Adrenal gland (tissue), 12 donors: ENCODE measurements around the gene NAPG. TPM values are rescaled to one million over a fixed set of nuclear protein-coding genes. Genes with fewer than 3 reads are reported as not detected.

Source experiments
- DNase-seq, 7 donors: peaks; one replicate each; pipeline ENCODE4 v3.0.0-alpha.2; 2019 to 2020
- H3K27ac ChIP-seq, 5 donors: fragments of 200-600 bp; sonication (generic) in 4 of 5; 1 replicate in 3 of 5; 2 replicates in 2 of 5; pipeline versions ENCODE4 v1.5.1 to v1.8.0; 2016 to 2020; ENCODE audit warnings: mild to moderate bottlenecking in 1 of 5
- H3K27me3 ChIP-seq: fragments of 200-600 bp; 2 replicates; pipeline ENCODE4 v1.8.0; 2021
- H3K36me3 ChIP-seq, 2 donors: fragments of 200-600 bp; replicated peaks in 1 of 2; 1 replicate in 1 of 2; 2 replicates in 1 of 2; pipeline versions ENCODE4 v1.5.1 to v1.8.0; 2018 to 2022
- H3K4me1 ChIP-seq, 2 donors: fragments of 200-600 bp; replicated peaks in 1 of 2; 1 replicate in 1 of 2; 2 replicates in 1 of 2; pipeline versions ENCODE4 v1.5.1 to v1.8.0; 2018 to 2021
- H3K4me3 ChIP-seq, 4 donors: fragments of 200-600 bp; sonication (generic) in 3 of 4; one replicate each; pipeline ENCODE4 v1.5.1; 2016 to 2018
- H3K9me3 ChIP-seq, 3 donors: fragments of 200-600 bp; sonication (generic) in 1 of 3; replicated peaks in 1 of 3; 1 replicate in 2 of 3; 2 replicates in 1 of 3; pipeline versions ENCODE4 v1.5.1 to v1.8.0; 2016 to 2021
- POLR2A ChIP-seq, 2 donors: fragments of 450-650 bp; IDR thresholded peaks; one replicate each; pipeline ENCODE4 v1.6.1; 2017; ENCODE audit warnings: antibody characterized with exemption in 2 of 2, mild to moderate bottlenecking in 2 of 2, moderate library complexity in 1 of 2
- WGBS, 4 donors: extraction: QIAGEN DNeasy Blood & Tissue Kit in 2 of 4; methylation state at CpG; one replicate each; pipeline versions ENCODE4 v1.1.5 to v1.1.7; 2013 to 2017; 5-methylcytosine and 5-hydroxymethylcytosine counted together
- intact Hi-C, 2 donors: fragments of 100-400 bp; cut with DNase I; formaldehyde crosslinking; loops; one replicate each; pipeline versions ENCODE4 v1.14.1 to v1.15.0; 2022 to 2023
- polyA plus RNA-seq, 3 donors: library from polyadenylated mRNA; stranded (reverse); fragments of 200-250 nt in 2 of 3; fragments of 350-450 nt in 1 of 3; fragmentation: Illumina TruSeq in 1 of 3; extraction: RNeasy Lipid Tissue Mini Kit (QIAGEN cat#74804) in 1 of 3; gene quantifications; one replicate each; pipeline ENCODE4 v1.2.3, GENCODE V29; 2013 to 2014
- total RNA-seq, 9 donors: library from RNA; depleted of rRNA in 4 of 9; stranded (reverse); fragments of >200 nt in 4 of 9; fragments of 120-200 nt in 1 of 9; fragmentation: NEBNext Ultra II Directional in 1 of 9; extraction: Animal tissue kit (Norgen Biotek cat#: 25700) in 1 of 9; gene quantifications; one replicate each; pipeline versions ENCODE4 v1.1.0 to v1.2.4, GENCODE V29; 2013 to 2023
- TF ChIP-seq, protein P1 (sequence below), 6 experiments: fragments of 450-650 bp in 4 of 6; fragments of 200-600 bp in 2 of 6; sonication (generic) in 1 of 6; IDR thresholded peaks; 1 replicate in 5 of 6; 2 replicates in 1 of 6; pipeline versions ENCODE4 v1.5.1 to v1.8.0; 2016 to 2021; ENCODE audit warnings: antibody characterized with exemption in 6 of 6, mild to moderate bottlenecking in 2 of 6, moderate library complexity in 1 of 6
- donor health status: healthy with polysubstance abuse.
- donor health status: Bipolar disorder and iron deficiency.
- donor health status: DM: yes; HTN: yes; CAD: no.
- donor health status: DM: no; HTN: no; CAD: no.
- donor health status: DM: no; HTN: no; CAD: no.
- donor health status: DM: yes; HTN: yes; CAD: no.

Gene NAPG
- total and polyA plus RNA-seq, 12 donors = 17.0 to 63.9 (median 41.4) TPM

DNA sequence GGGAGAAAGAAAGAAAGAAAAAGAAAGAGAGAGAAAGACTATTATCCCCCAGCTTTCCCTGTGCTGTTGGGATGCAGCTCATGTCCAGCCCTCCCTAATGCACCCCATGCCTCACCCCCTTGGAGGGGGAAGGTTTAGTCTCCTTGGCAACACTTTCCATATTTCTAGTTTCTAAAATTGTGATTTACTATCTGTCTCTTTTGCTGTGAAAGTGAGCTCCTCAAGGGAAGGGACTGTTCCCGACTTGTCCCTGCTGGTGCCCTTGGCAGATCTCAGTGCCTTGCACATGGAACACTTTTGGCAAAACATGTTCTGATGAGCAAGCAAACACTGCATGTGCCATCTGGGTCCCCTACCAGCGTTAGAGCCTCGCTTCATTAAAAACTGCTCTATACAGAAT, 11.7 kb upstream of the NAPG start:
- H3K4me1 ChIP-seq = peaks cover 0 to 19% of the 10 kb centered on the region in 2 donors
- no peaks in the 10 kb centered on the region for H3K27me3 ChIP-seq
- H3K27ac ChIP-seq = no peak overlapping the region
- H3K4me3 ChIP-seq = no peak overlapping the region
- no peaks in the 10 kb centered on the region for H3K36me3 ChIP-seq
- TF ChIP-seq POLR2A (IDR thresholded peaks at IDR 0.05) = no peak
- TF ChIP-seq, protein P1, sequence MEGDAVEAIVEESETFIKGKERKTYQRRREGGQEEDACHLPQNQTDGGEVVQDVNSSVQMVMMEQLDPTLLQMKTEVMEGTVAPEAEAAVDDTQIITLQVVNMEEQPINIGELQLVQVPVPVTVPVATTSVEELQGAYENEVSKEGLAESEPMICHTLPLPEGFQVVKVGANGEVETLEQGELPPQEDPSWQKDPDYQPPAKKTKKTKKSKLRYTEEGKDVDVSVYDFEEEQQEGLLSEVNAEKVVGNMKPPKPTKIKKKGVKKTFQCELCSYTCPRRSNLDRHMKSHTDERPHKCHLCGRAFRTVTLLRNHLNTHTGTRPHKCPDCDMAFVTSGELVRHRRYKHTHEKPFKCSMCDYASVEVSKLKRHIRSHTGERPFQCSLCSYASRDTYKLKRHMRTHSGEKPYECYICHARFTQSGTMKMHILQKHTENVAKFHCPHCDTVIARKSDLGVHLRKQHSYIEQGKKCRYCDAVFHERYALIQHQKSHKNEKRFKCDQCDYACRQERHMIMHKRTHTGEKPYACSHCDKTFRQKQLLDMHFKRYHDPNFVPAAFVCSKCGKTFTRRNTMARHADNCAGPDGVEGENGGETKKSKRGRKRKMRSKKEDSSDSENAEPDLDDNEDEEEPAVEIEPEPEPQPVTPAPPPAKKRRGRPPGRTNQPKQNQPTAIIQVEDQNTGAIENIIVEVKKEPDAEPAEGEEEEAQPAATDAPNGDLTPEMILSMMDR (IDR thresholded peaks at IDR 0.05) = no peak
- 30 to 38% (median 31%) methylated on average over 2 to 3 of the region's 3 CpGs for WGBS, 4 donors
- no peaks in the 10 kb centered on the region for H3K9me3 ChIP-seq
- intact Hi-C loops = no loop called here
- DNase-seq = no peak

DNA sequence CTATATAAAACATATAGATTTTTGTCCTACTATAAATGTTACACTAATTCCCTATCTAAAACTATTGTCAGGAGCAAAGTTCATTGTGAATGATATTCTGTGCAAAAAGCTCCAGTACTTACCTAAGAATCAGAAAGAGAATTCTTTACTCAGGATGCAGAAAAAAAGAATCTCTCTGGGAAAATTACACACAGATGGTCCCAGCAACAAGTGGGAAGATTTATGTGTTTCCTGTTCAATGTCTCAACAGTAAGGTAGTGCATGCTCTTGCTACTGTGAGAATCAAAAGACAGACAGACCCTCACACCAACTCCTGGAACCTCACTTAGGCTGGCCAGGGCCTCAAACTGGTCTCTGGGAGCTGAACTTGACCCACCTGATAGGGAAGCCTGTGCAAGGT, 11.2 kb upstream of the NAPG start:
- H3K27ac ChIP-seq = no peak overlapping the region
- intact Hi-C loops = no loop called here
- H3K4me1 ChIP-seq = peaks cover 0 to 24% of the 10 kb centered on the region in 2 donors
- TF ChIP-seq, protein P1 (IDR thresholded peaks at IDR 0.05) = no peak
- TF ChIP-seq POLR2A (IDR thresholded peaks at IDR 0.05) = no peak
- no peaks in the 10 kb centered on the region for H3K9me3 ChIP-seq
- DNase-seq = no peak
- H3K27me3 ChIP-seq = no peaks in the 10 kb centered on the region
- H3K36me3 ChIP-seq = no peaks in the 10 kb centered on the region
- no peak overlapping the region for H3K4me3 ChIP-seq

DNA sequence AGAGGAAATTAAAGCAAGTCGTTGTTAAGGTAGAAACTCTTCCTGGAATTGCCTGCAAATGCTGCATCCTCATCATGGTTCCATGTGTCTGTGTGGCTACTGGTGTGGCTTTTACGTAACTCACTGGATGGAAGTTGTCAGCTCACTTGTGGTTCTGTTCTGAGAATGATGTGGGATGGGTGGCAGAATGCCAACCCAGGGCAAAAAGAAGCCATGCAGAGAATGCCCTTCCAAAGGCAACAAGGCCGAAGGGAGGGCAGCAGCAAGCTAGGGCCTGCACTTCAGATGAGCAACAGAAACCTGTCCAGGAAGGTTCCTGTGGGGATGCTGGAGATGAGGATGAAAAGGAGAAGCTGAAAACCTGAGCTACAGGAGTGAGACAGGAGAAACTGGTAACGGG, 10.4 kb upstream of the NAPG start:
- H3K36me3 ChIP-seq = no peaks in the 10 kb centered on the region
- no peaks in the 10 kb centered on the region for H3K9me3 ChIP-seq
- WGBS, 4 donors = 58 to 77% (median 69%) methylated on average over 4 of the region's 4 CpGs
- H3K4me3 ChIP-seq = no peak overlapping the region
- H3K27ac ChIP-seq = no peak overlapping the region
- intact Hi-C loops = loop anchor here in 1 of 2 donors (5.0 kb wide), 1 partner anchor 543 kb away; no protein-coding TSS in a partner anchor
- no peak for DNase-seq
- no peaks in the 10 kb centered on the region for H3K27me3 ChIP-seq
- H3K4me1 ChIP-seq = peaks cover 0 to 28% of the 10 kb centered on the region in 2 donors
- TF ChIP-seq, protein P1 (IDR thresholded peaks at IDR 0.05) = no peak
- TF ChIP-seq POLR2A (IDR thresholded peaks at IDR 0.05) = no peak

DNA sequence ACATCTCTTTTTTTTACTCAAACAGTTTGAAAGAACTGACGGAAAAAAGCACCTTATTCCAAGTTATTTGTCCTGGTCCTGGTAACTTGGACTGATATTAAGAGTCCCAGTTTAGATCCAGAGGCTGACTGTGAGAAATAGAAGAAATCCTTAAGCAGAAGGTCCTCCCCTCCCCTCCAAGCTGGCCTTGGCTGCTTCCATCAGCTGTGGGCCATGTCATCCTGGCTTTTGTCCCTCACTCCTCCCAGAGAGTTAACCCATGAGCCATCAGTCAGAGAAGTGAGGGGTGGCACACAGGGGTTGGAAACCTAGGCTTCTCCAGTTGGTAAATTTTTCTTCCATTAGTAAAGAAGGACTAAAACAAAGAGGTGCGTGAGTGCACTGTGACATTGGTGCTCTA, 9.7 kb upstream of the NAPG start:
- Histone ChIP-seq H3K36me3 (no peaks in the 10 kb centered on the region), H3K27ac (no peak overlapping the region), H3K4me3 (no peak overlapping the region), H3K4me1 (peaks cover 0 to 28% of the 10 kb centered on the region in 2 donors), H3K9me3 (no peaks in the 10 kb centered on the region), H3K27me3 (no peaks in the 10 kb centered on the region)
- TF ChIP-seq, protein P1 (IDR thresholded peaks at IDR 0.05) = no peak
- TF ChIP-seq POLR2A (IDR thresholded peaks at IDR 0.05) = no peak
- intact Hi-C loops = loop anchor here in 1 of 2 donors (5.0 kb wide), 1 partner anchor 544 kb away; no protein-coding TSS in a partner anchor
- 65 to 77% (median 70%) methylated on average over 2 of the region's 2 CpGs for WGBS, 4 donors
- peak in 1 of 7 donors; percentile 33 for DNase-seq
